Activated naive CD8-positive, alpha-beta T cell treated with anti-CD3 and anti-CD28 coated beads, Interleukin-2, amount 10 ng/mL, durations not matched to agents 7 days and 5 days (primary cell): ENCODE results near the gene NAA16. TPM values are rescaled to one million over a fixed set of nuclear protein-coding genes. Genes with fewer than 3 reads are reported as not detected.

Experiments used
- total RNA-seq, 2 experiments: library from RNA; stranded (reverse); gene quantifications; one replicate each; pipeline ENCODE4 v1.2.3, GENCODE V29; 2021

NAA16 gene
- total RNA-seq, 2 experiments from 2014 or later, result 41.3 to 41.8 TPM

Other genes starting within 250 kb of the NAA16 start
- 1 to 10 TPM; 9.3 to 9.9 TPM for gene WBP4, start 249.8 kb upstream of the NAA16 start, total RNA-seq
- gene KBTBD6, start 178.5 kb upstream of the NAA16 start, total RNA-seq, result 1 to 10 TPM; 6.9 TPM
- gene KBTBD7, start 116.7 kb upstream of the NAA16 start, total RNA-seq, result 1 to 10 TPM; 8.8 to 9.4 TPM
- 10 to 100 TPM; 23.9 to 24.3 TPM for gene MTRF1, start 47.7 kb upstream of the NAA16 start, total RNA-seq
- 10 to 100 TPM; 38.7 to 45.3 TPM for gene RGCC, start 146.3 kb downstream of the NAA16 start, total RNA-seq